Stimulated activated CD4-positive, alpha-beta T cell treated with anti-CD3 and anti-CD28 coated beads, Interleukin-1b, Interleukin-23, amount 100 ng/mL, for 1 hour (primary cell): ENCODE results near the gene ZNF211.

ENCODE experiments used
- DNase-seq, 2 donors: peaks; one replicate each; pipeline ENCODE4 v3.0.0-alpha.2; 2020; ENCODE audit warnings: low read depth in 2 of 2

ZNF211 gene

DNA sequence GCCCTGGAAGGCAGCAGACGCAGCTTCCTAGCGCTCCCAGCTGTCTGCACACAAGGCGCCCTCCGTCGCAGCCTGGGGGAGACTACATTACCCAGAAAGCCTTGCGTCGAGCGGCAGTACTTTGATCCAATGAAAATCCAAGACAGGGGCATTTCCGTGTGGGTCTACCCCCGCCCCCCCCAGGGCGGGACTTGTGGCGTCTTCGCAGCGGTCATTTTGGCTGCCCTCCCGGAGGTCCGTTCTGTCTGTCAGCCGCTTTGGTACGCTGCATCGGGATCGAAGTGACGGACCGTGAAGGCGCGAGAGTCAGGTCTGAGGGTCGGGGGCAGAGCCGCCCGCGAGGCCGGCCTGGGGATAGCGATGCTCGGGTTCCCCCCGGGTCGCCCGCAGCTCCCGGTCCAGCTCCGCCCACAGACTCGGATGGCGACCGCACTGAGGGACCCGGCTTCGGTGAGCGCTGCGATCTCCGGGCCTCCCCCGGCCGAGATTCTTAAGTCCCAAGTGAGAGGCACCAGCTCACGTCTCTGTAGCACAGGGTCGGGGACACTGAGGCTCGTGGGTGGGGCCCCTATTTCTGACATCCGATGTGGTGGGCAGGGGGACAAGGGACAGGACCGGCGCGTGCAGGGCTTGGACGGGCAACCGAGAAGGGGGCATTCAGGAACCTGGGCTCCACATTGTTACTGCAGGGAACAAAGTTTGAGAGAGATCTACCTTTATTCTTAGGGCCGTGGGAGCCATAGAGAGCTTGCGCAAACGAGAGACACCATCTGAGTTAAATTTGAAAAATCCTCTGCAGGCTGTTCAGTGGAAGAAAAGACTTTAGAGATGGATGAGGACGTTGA lies at the start of gene ZNF211:
TSS of gene ZNF211 (plus strand) at position 182 of the 845 bp plus-strand sequence. CDS start at position 361, 179 bp downstream.
- DNase-seq, result peak; percentile 60 to 72

DNA sequence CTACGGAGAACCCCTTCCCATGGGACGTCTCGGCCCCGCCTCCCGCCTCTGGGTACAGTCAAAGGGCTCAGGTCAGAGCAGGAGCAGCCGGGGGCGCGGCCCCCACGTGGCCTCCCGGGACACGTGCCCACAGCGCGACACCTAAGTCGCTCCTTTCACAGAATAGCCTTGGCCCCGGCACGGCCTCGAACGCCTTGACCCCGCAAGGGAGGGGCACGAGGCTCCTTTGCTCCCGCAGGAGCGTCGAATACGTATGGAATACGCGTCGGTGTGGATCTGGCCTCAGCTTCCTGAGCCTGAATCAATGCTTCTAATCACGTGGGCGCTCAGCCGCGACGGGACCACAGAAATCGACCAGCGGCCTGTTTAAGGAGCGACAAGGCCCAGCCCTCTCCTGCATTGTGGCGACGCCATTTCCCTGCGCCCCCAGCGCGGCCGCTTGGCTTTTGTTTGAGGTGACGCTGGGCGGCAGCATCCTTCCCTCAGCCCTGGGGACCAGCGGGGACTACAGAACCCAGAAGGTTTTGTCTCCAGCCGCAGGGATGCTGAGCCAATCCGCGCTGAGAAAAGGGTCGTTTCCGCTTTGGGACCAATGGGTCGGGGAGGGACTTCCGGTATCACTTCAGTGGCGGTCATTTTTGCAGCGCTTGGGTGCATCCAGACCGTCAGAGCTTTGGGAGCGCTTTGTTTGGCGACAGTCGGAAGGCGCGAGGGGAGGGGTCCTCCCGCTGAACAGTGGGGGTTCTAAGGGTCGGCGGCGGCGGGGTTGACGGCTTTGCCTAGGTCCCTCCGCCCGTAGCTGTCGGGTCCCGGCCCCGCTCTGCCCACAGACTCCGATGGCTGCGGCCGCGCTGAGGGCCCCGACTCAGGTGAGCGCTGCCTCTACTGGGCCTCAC lies 49.2 kb upstream of the ZNF211 start, which contains the start of gene ZIK1:
TSS of gene ZIK1 (plus strand) at position 625 of the 896 bp plus-strand sequence. CDS start at position 837, 212 bp downstream.
- DNase-seq, result peak; percentile 58 to 67

- DNase-seq, result no peak
Measured at GRCh38 chr19:57587529-57587928, 45.4 kb upstream of the ZNF211 start.

DNA sequence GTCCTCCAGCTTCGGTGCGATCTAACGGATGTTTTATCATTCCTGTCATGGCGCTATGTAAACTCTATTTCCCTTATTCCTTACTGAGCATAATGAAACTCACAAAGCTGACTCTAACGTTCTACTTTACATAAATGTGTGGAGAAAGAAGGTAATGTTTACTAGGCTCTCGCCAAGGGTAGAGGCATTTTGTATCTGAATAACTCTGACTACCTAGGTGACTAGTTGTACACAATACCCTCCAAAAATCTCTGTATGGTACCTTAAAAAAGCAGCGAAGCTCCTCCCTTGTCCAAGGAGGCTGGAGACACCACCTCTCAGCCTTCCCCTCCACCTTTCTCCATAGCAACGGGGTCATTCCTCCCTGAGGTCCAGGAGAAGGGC lies 33.6 kb upstream of the ZNF211 start:
- DNase-seq, result no peak

DNA sequence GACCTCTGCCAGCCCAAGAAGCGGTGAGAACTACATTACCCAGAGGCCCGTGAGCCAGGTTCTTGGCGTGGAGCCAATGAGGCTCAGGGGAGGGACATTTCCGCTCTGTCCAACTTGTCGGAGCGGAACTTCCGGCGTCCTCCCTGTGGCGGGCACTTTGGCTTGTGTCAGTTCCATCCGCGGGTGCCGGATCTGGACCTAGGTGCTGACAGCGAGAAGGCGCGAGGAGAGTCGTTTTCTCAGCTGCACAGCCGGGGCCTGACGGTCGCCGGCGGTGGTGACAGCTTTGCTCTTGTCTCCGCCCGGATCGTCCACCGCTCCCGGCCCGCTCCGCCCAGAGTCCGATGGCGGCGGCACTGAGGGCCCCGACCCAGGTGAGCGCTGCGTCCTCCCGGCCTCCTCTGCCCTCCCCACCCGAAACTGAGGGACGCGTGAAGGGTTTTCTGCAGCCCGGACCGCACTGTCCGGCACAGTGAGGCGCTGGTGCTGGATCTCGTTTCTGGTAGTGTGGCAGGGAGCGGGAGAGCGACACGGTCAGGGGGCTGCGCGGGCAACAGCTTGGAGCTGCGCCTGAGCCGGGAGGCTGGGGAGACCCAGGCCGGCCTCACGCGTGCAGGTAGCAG lies 33.1 kb upstream of the ZNF211 start, which contains the start of gene ZNF530:
TSS of gene ZNF530 (plus strand) at position 125 of the 623 bp plus-strand sequence. CDS start 4,461 bp downstream, outside the sequence.
- peak; percentile 59 to 75 for DNase-seq

- no peak for DNase-seq
Measured at GRCh38 chr19:57606931-57607330, 26.0 kb upstream of the ZNF211 start.

GRCh38 chr19:57611113-57611512 lies 21.9 kb upstream of the ZNF211 start:
- DNase-seq, result no peak

DNA sequence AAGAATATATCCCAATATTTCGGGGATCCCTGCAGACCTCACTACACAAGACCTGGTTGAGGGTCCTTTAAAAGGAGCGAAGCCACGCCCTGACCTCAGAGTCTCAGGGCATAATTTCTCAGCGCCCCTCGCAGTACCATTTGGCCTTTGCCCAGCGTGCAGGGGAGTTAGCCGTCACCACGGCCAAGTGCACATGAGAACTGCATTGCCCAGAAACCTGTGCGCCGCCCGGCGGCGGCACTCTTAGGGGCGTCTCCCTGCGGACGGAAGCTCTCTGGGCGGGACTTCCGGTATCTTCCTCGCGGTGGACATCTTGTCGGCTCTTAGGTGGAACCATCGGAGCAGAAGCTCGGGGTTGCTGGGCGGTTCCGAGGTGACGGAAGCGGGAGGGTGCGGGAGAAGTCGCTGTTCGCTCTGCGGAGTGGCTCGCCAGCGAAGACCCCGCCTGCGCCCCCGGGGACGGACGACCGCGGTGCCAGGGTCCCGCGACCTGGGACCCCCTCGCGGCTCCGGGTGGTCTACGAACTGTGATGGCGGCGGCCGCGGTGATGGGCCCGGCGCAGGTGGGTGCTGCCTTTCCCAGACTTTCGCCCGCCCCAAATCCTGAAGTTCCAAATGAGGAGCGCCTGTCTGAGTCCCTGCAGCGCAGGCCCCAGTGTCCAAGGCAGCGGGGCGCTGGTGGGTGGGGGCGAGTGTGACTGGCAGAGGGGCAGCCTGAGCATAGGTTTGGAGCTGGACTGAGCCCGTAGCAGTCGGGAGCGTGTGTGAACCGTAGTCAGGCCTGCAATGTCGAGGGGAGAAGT lies 18.8 kb upstream of the ZNF211 start, which contains the start of gene ZNF134:
TSS of gene ZNF134 (plus strand) at position 302 of the 803 bp plus-strand sequence. CDS start 5,227 bp downstream, outside the sequence.
- DNase-seq, result peak; percentile 68 to 79

DNA sequence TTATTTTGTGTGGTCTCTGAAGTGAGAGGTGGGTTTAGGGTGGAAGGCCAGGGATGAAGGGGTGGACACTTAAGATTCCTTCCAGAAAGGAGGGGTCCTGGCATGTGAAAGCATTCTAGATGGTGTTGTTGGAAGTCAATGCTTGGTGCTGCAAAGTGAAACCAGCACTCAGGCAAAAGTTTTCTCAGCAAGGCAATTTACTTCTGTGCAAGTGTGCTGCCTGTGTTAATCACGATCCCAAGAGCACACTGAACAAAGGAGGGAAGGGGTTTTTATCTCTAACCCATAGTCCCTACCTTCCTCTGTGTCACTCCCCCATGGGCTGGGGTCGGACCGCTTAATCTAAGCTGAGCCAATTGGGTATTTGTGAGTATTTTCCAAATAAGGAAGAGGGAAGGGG lies 17.6 kb upstream of the ZNF211 start:
- no peak for DNase-seq

DNA sequence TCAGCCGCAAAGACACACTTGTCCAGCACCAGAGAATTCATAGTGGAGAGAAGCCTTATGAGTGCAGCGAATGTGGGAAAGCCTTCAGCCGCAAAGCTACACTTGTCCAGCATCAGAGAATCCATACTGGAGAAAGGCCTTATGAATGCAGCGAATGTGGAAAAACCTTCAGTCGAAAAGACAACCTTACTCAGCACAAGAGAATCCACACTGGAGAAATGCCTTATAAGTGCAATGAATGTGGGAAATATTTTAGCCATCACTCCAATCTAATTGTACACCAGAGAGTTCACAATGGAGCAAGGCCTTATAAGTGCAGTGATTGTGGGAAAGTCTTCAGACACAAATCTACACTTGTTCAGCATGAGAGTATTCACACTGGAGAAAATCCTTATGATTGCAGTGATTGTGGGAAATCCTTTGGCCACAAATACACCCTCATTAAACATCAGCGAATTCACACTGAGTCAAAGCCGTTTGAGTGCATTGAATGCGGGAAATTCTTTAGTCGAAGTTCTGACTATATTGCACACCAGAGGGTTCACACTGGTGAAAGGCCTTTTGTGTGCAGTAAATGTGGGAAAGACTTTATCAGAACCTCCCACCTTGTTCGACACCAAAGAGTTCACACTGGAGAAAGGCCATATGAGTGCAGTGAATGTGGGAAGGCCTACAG lies 12.2 kb upstream of the ZNF211 start:
- no peak for DNase-seq

- DNase-seq, result no peak
Measured at GRCh38 chr19:57623091-57623490, 9.9 kb upstream of the ZNF211 start.

DNA sequence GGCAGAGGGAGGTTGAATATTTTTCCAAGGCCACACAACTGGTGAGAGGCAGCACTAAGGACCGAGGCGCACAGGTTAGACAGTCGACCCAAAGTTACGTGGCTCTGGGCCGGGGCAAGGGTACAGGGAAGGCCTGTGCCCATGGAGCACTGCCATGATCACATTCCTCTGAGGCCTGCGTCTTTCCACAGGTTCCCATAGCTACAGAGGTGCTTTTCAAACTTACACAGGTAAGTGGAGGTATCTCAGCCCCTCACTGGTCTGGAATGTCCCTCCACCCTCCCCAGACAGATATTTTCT lies 814 bp downstream of the ZNF211 start:
- no peak for DNase-seq

- DNase-seq, result no peak
Measured at GRCh38 chr19:57637379-57637778, 4.4 kb downstream of the ZNF211 start.

DNA sequence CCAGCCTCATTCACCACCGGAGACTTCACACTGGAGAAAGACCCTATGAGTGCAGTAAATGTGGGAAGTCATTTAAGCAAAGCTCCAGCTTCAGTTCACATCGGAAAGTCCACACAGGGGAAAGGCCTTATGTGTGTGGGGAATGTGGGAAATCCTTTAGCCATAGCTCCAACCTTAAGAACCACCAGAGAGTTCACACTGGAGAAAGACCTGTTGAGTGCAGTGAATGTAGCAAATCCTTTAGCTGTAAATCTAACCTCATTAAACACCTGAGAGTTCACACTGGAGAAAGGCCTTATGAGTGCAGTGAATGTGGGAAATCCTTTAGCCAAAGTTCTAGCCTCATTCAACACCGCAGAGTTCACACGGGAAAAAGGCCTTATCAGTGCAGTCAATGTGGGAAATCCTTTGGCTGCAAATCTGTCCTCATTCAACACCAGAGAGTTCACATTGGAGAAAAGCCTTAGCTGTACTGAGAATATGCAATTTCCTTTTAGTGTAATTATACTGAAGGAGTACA lies 8.8 kb downstream of the ZNF211 start:
- DNase-seq, result no peak

DNA sequence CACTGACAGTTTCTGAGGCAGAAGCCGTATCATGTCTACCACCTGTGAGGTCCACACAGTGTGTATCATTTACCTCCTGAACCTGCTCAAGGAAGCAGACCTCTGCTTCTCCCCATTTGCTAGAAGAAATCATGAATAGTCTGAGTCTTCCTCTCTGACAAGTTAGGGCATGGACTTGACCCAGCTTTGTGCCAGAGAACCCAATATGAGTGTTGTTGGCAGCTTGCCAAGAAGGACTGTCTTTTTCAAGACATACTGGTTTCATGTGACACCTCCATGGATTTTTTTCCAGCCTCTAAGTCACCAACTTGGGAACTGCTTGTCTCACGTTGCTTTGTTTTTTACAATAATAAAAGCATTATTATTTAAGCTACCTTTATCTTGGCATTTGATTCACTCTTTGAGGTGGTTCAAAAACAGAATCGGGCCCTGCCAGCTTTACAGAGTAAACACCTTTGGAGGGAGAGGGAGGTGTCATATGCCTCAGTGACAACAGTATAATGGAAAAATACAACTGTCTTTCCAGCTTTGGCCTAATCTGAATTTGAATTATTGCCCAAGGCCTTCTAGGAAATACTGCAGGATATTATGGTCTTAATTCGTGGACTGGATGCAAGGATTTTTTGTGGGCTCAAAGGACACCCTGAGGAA lies 9.6 kb downstream of the ZNF211 start:
- no peak for DNase-seq

GRCh38 chr19:57643734-57644133 lies 10.8 kb downstream of the ZNF211 start:
- no peak for DNase-seq

GRCh38 chr19:57648331-57649003 lies 15.5 kb downstream of the ZNF211 start:
- DNase-seq, result no peak

GRCh38 chr19:57651654-57651996 lies 18.7 kb downstream of the ZNF211 start:
- no peak for DNase-seq

GRCh38 chr19:57653689-57654088 lies 20.7 kb downstream of the ZNF211 start:
- DNase-seq, result no peak
